T-cell (primary cell): ENCODE data around the gene CPSF4L. TPM values are rescaled to one million over a fixed set of nuclear protein-coding genes. Genes with fewer than 3 reads are reported as not detected.
A peak's percentile ranks its signal among the peaks of the same experiment; 100 is the strongest.

Experiments used
- ATAC-seq, 4 experiments: fragments of 200-7000 bp in 3 of 4; fragments of 150-1000 bp in 1 of 4; cut with Tn5 transposase; replicated peaks in 1 of 4; 1 replicate in 3 of 4; 2 replicates in 1 of 4; pipeline ENCODE4 v1.10.0; 2021; ENCODE audit warnings: moderate library complexity in 3 of 4, mild to moderate bottlenecking in 2 of 4, moderate number of reproducible peaks in 1 of 4
- CTCF ChIA-PET, 2 donors: fragments of 300-600 bp; sonication (Branson Sonifier 250); formaldehyde crosslinking; loops; one replicate each; lab custom pipeline; 2022; ENCODE audit warnings: antibody characterized with exemption in 2 of 2; lab: Charles Lee
- POLR2A ChIA-PET, 2 donors: fragments of 300-600 bp; sonication (Branson Sonifier 250); formaldehyde crosslinking; loops; one replicate each; lab custom pipeline; 2022; ENCODE audit warnings: antibody characterized with exemption in 2 of 2; lab: Charles Lee
- DNase-seq, 35 experiments: peaks; one replicate each; pipeline versions ENCODE4 v3.0.0 to v3.0.0-alpha.2; 2013 to 2023
- H3K27ac ChIP-seq: one replicate; pipeline ENCODE4 v1.5.1; 2013; ENCODE audit warnings: low read length
- H3K27me3 ChIP-seq, 2 experiments: replicated peaks in 1 of 2; 1 replicate in 1 of 2; 2 replicates in 1 of 2; pipeline versions ENCODE4 v1.6.1 to v1.7.0; 2013; ENCODE audit warnings: low read length in 1 of 2, mixed read lengths in 1 of 2; ENCODE audit not compliant: control insufficient read depth in 2 of 2, insufficient read depth in 2 of 2; ENCODE audit errors: extremely low read depth in 1 of 2
- H3K36me3 ChIP-seq, 2 donors: 1 replicate in 1 of 2; 2 replicates in 1 of 2; pipeline versions ENCODE4 v1.6.1 to v1.7.0; 2013; ENCODE audit warnings: low read length in 1 of 2; ENCODE audit not compliant: control insufficient read depth in 2 of 2, insufficient read depth in 1 of 2; ENCODE audit errors: extremely low read depth in 1 of 2
- H3K4me1 ChIP-seq, 2 experiments: 1 replicate in 1 of 2; 2 replicates in 1 of 2; pipeline versions ENCODE4 v1.6.1 to v1.7.0; 2013; ENCODE audit warnings: low read length in 2 of 2, mixed read lengths in 1 of 2; ENCODE audit not compliant: insufficient read depth in 2 of 2, control insufficient read depth in 1 of 2; ENCODE audit errors: extremely low read depth in 1 of 2
- H3K4me3 ChIP-seq, 2 donors: 1 replicate in 1 of 2; 2 replicates in 1 of 2; pipeline versions ENCODE4 v1.5.1 to v1.7.0; 2013; ENCODE audit warnings: mild to moderate bottlenecking in 2 of 2, low read length in 1 of 2, moderate library complexity in 1 of 2; ENCODE audit not compliant: control insufficient read depth in 1 of 2; ENCODE audit errors: extremely low read depth in 1 of 2
- H3K9me3 ChIP-seq: 2 replicates; pipeline ENCODE4 v1.7.0; 2013
- H3K27ac Mint-ChIP-seq, 2 donors: one replicate each; pipeline ENCODE4 v1.8.0; 2020 to 2021; ENCODE audit warnings: mild to moderate bottlenecking in 2 of 2, mixed read lengths in 2 of 2
- H3K27me3 Mint-ChIP-seq, 2 donors: one replicate each; pipeline ENCODE4 v1.8.0; 2021 to 2022; ENCODE audit warnings: mixed read lengths in 2 of 2
- H3K36me3 Mint-ChIP-seq: one replicate; pipeline ENCODE4 v1.8.0; 2021; ENCODE audit warnings: mixed read lengths
- H3K4me1 Mint-ChIP-seq, 3 donors: one replicate each; pipeline ENCODE4 v1.8.0; 2020 to 2022; ENCODE audit warnings: mixed read lengths in 3 of 3, mild to moderate bottlenecking in 1 of 3
- H3K4me3 Mint-ChIP-seq, 3 donors: one replicate each; pipeline ENCODE4 v1.8.0; 2020 to 2022; ENCODE audit warnings: mild to moderate bottlenecking in 3 of 3, mixed read lengths in 3 of 3, moderate library complexity in 3 of 3
- H3K9me3 Mint-ChIP-seq, 3 donors: one replicate each; pipeline ENCODE4 v1.8.0; 2020 to 2022; ENCODE audit warnings: mixed read lengths in 3 of 3
- WGBS: methylation state at CpG from one replicate; pipeline ENCODE4 v1.1.5; 2013; ENCODE audit warnings: missing lambda C conversion rate; ENCODE audit not compliant: insufficient coverage; 5-methylcytosine and 5-hydroxymethylcytosine counted together
- total RNA-seq, 35 experiments: library from RNA in 6 of 35; stranded (reverse) in 6 of 35; fragments of 120-200 nt in 1 of 35; gene quantifications; one replicate each; pipeline versions ENCODE4 v1.2.1 to v1.2.4 and lab custom pipeline; 2013 to 2026

Gene CPSF4L
- total RNA-seq, 5 donors from 2014 or later (not counting 1 experiment from before 2014, with no cell fraction given) = not detected

DNA sequence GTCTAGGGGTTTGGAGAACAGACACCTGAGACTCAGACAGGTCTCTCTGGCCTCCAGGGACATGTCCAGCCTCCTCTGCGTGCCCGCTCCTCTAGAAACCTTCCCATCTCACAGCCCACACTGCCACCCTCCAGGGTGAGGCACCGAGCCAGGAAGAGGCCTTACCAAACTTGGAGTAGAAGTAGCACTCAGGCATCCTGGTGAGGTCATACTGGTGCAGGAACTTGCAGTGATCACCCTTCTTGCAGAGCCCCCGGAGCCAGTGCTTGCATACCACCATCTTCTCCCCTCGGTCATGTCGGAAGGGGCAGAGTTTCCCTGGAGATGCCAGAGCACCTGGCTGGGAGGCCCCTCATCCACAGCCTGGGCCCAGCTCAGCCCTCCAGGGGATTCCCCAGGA is 4.2 kb downstream of the CPSF4L start:
- Histone ChIP-seq H3K36me3 (no peaks in the 10 kb centered on the region), H3K4me1 (peaks cover 0 to 5% of the 10 kb centered on the region in 2 experiments), H3K4me3 (no peak overlapping the region), H3K27ac (no peak overlapping the region), H3K9me3 (no peaks in the 10 kb centered on the region), H3K27me3 (peaks cover 0 to 3% of the 10 kb centered on the region in 2 experiments)
- peaks cover 0 to 4% (median 4%) of the 10 kb centered on the region in 3 donors for H3K4me1 Mint-ChIP-seq
- ChIA-PET CTCF (no interaction called here), POLR2A (no interaction called here)
- no peaks in the 10 kb centered on the region for H3K36me3 Mint-ChIP-seq
- H3K27ac Mint-ChIP-seq = no peak overlapping the region
- no peaks in the 10 kb centered on the region for H3K9me3 Mint-ChIP-seq
- no peak for ATAC-seq
- no peaks in the 10 kb centered on the region for H3K27me3 Mint-ChIP-seq
- no peak for DNase-seq
- 94% methylated on average over 6 of the region's 6 CpGs for WGBS
- no peak overlapping the region for H3K4me3 Mint-ChIP-seq

DNA sequence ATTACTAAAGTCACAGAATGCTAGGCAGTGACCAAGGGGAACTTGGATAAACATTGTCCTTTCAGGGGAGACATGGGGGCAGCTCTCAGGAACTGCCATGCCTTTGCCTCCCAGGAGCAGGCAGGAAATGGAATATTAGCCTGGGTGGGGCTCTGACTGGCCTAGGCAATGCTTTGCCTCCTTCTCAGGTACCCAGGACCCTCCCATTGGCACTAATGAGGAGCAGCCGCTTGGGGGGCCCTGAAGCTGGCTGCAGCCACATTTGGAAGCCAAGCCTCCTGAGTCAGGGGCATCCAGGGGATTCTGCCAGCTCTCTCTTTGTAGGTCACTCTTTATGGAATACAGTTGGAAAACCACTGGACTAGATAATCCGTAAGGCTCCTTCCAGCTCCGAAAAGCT is 5.5 kb downstream of the CPSF4L start:
- Mint-ChIP-seq H3K4me3 (no peak overlapping the region), H3K36me3 (no peaks in the 10 kb centered on the region), H3K9me3 (no peaks in the 10 kb centered on the region), H3K27ac (no peak overlapping the region), H3K4me1 (peaks cover 0 to 4% (median 4%) of the 10 kb centered on the region in 3 donors), H3K27me3 (no peaks in the 10 kb centered on the region)
- DNase-seq (no peak), ATAC-seq (no peak)
- Histone ChIP-seq H3K9me3 (no peaks in the 10 kb centered on the region), H3K27ac (no peak overlapping the region), H3K4me1 (peaks cover 0 to 5% of the 10 kb centered on the region in 2 experiments), H3K27me3 (peaks cover 0 to 3% of the 10 kb centered on the region in 2 experiments), H3K4me3 (no peak overlapping the region), H3K36me3 (no peaks in the 10 kb centered on the region)
- CTCF ChIA-PET = interaction anchor here (0.5 to 2.0 kb wide), 5 partner anchors 8 to 114 kb away, joined by 3 to 12 read pairs (median 6); no protein-coding TSS in a partner anchor
- POLR2A ChIA-PET = no interaction called here
- WGBS = no CpG with 5 or more reads among the region's 3 CpGs

DNA sequence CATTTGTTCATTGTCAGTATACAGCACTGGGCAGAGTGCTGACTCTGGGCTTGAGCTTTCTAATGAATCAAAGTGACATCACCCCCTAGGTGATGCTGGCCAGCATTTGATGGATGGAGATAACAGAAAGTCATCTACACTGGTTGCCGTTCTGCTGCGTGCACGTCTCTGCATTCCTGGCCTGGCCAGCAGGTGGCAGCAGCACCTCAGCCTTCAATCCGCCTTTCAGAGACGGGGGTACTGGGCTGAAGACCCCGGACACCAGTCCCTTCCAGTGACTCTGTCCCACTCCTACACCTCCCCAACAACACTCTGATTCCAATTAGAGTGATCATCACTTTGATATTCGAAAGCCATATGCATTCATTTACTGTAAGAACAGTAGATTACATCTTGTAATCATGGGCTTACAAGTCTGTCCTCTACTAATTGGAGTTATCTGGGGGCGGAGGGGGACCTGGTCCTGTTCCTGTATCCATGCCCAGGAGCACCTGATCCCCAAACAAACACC is 6.0 kb downstream of the CPSF4L start:
- H3K9me3 Mint-ChIP-seq = no peaks in the 10 kb centered on the region

GRCh38 chr17:73251871-73252270 is 9.8 kb downstream of the CPSF4L start:
- Mint-ChIP-seq H3K27ac (no peak overlapping the region), H3K27me3 (no peaks in the 10 kb centered on the region), H3K36me3 (peaks cover 9% of the 10 kb centered on the region), H3K9me3 (no peaks in the 10 kb centered on the region), H3K4me1 (peaks cover 0 to 4% (median 4%) of the 10 kb centered on the region in 3 donors), H3K4me3 (no peak overlapping the region)
- no peak overlapping the region for H3K27ac ChIP-seq
- ChIA-PET CTCF (interaction anchor here in 1 of 2 donors (0.7 to 0.8 kb wide), 2 partner anchors 9 to 524 kb away, joined by 3 to 7 read pairs; no protein-coding TSS in a partner anchor), POLR2A (no interaction called here)
- no peak overlapping the region for H3K4me3 ChIP-seq
- WGBS = 78% methylated on average over 4 of the region's 8 CpGs
- no peak for ATAC-seq
- no peaks in the 10 kb centered on the region for H3K9me3 ChIP-seq
- H3K4me1 ChIP-seq = peaks cover 0 to 5% of the 10 kb centered on the region in 2 experiments
- no peak for DNase-seq
- H3K36me3 ChIP-seq = peaks cover 0 to 7% of the 10 kb centered on the region in 2 donors
- no peaks in the 10 kb centered on the region for H3K27me3 ChIP-seq

More for the DNA sequence above, 6.0 kb downstream of the CPSF4L start:
- no peak overlapping the region for H3K27ac ChIP-seq
- Mint-ChIP-seq H3K4me1 (peaks cover 0 to 4% (median 4%) of the 10 kb centered on the region in 3 donors), H3K4me3 (no peak overlapping the region), H3K27ac (no peak overlapping the region), H3K27me3 (no peaks in the 10 kb centered on the region), H3K36me3 (no peaks in the 10 kb centered on the region)
- peak in 31 of 35 experiments; percentile 7 to 72 (median 37) for DNase-seq
- no peaks in the 10 kb centered on the region for H3K36me3 ChIP-seq
- peak; percentile 65 to 78 (median 70) for ATAC-seq
- ChIA-PET CTCF (interaction anchor here (0.5 to 2.8 kb wide), 10 partner anchors 8 to 122 kb away, joined by 3 to 14 read pairs (median 4); no protein-coding TSS in a partner anchor), POLR2A (no interaction called here)
- peaks cover 0 to 5% of the 10 kb centered on the region in 2 experiments for H3K4me1 ChIP-seq
- no peaks in the 10 kb centered on the region for H3K9me3 ChIP-seq
- WGBS = 0% methylated on average over 6 of the region's 8 CpGs
- H3K27me3 ChIP-seq = peaks cover 0 to 3% of the 10 kb centered on the region in 2 experiments
- H3K4me3 ChIP-seq = no peak overlapping the region

- peaks cover 0 to 10% of the 10 kb centered on the region in 2 donors for H3K36me3 ChIP-seq
- CTCF ChIA-PET = interaction anchor here in 1 of 2 donors (0.7 to 1.1 kb wide), 3 partner anchors 8 to 523 kb away, joined by 3 to 7 read pairs (median 4); no protein-coding TSS in a partner anchor
- H3K4me1 ChIP-seq = peaks cover 0 to 5% of the 10 kb centered on the region in 2 experiments
- Mint-ChIP-seq H3K9me3 (no peaks in the 10 kb centered on the region), H3K4me1 (peaks cover 0 to 4% (median 4%) of the 10 kb centered on the region in 3 donors), H3K4me3 (no peak overlapping the region), H3K27ac (no peak overlapping the region), H3K36me3 (peaks cover 10% of the 10 kb centered on the region), H3K27me3 (no peaks in the 10 kb centered on the region)
- DNase-seq = no peak
- no peaks in the 10 kb centered on the region for H3K9me3 ChIP-seq
- H3K27me3 ChIP-seq = no peaks in the 10 kb centered on the region
- H3K27ac ChIP-seq = no peak overlapping the region
- 87% methylated on average over 10 of the region's 10 CpGs for whole genome bisulfite sequencing
- no peak overlapping the region for H3K4me3 ChIP-seq
- ATAC-seq = no peak
- POLR2A ChIA-PET = no interaction called here
These were observed 10.6 kb downstream of the CPSF4L start for GRCh38 chr17:73250851-73251640.

- Mint-ChIP-seq H3K36me3 (peaks cover 14% of the 10 kb centered on the region), H3K9me3 (no peaks in the 10 kb centered on the region), H3K27ac (no peak overlapping the region), H3K27me3 (no peaks in the 10 kb centered on the region), H3K4me3 (no peak overlapping the region), H3K4me1 (no peaks in the 10 kb centered on the region)
- Histone ChIP-seq H3K4me3 (no peak overlapping the region), H3K4me1 (no peaks in the 10 kb centered on the region), H3K27ac (no peak overlapping the region), H3K9me3 (no peaks in the 10 kb centered on the region), H3K36me3 (peaks cover 0 to 11% of the 10 kb centered on the region in 2 donors), H3K27me3 (no peaks in the 10 kb centered on the region)
- ChIA-PET POLR2A (no interaction called here), CTCF (interaction anchor here (0.7 to 1.1 kb wide), 2 partner anchors 115 to 120 kb away, joined by 3 to 4 read pairs; no protein-coding TSS in a partner anchor)
- WGBS = 93% methylated on average over 3 of the region's 8 CpGs
- DNase-seq = no peak
- ATAC-seq = no peak
These were observed 12.0 kb downstream of the CPSF4L start for GRCh38 chr17:73249700-73250099.
